Endothelial cell (in vitro differentiated cells): Measurements from ENCODE around the gene ZNF385B. TPM values are rescaled to one million over a fixed set of nuclear protein-coding genes. Genes with fewer than 3 reads are reported as not detected.

Experiments used
- DNase-seq: peaks from one replicate; pipeline ENCODE4 v3.0.0; 2021; ENCODE audit warnings: low spot score
- H3K27ac Mint-ChIP-seq: one replicate; pipeline ENCODE4 v1.8.0; 2021; ENCODE audit warnings: mixed read lengths, inconsistent platforms; ENCODE audit not compliant: unreplicated experiment
- H3K27me3 Mint-ChIP-seq: one replicate; pipeline ENCODE4 v1.8.0; 2021; ENCODE audit warnings: mild to moderate bottlenecking, moderate library complexity, mixed read lengths, inconsistent platforms; ENCODE audit not compliant: unreplicated experiment
- H3K36me3 Mint-ChIP-seq: one replicate; pipeline ENCODE4 v1.8.0; 2021; ENCODE audit warnings: mild to moderate bottlenecking, low read depth, mixed read lengths, inconsistent platforms; ENCODE audit not compliant: unreplicated experiment
- H3K4me1 Mint-ChIP-seq: one replicate; pipeline ENCODE4 v1.8.0; 2021; ENCODE audit warnings: mild to moderate bottlenecking, mixed read lengths, inconsistent platforms; ENCODE audit not compliant: unreplicated experiment
- H3K4me3 Mint-ChIP-seq: one replicate; pipeline ENCODE4 v1.8.0; 2021; ENCODE audit warnings: mild to moderate bottlenecking, mixed read lengths, inconsistent platforms; ENCODE audit not compliant: unreplicated experiment
- H3K9me3 Mint-ChIP-seq: one replicate; pipeline ENCODE4 v1.8.0; 2021; ENCODE audit warnings: mixed read lengths, inconsistent platforms; ENCODE audit not compliant: unreplicated experiment
- total RNA-seq: library from RNA; stranded (reverse); fragmentation: NEBNext Ultra II Directional; extraction: Animal tissue kit (Norgen Biotek cat#: 25700); gene quantifications from one replicate; pipeline ENCODE4 v1.2.1, GENCODE V29; 2021; ENCODE audit not compliant: unreplicated experiment
- TF ChIP-seq, protein P1 (sequence below): fragments of 200-600 bp; sonication (generic); IDR thresholded peaks from one replicate; pipeline ENCODE4 v1.5.0; 2021; ENCODE audit warnings: antibody characterized with exemption; ENCODE audit not compliant: unreplicated experiment

Gene ZNF385B
- total RNA-seq, 1 donor from 2014 or later, result 0.49 TPM

- peaks cover 4% of the 10 kb centered on the region for H3K36me3 Mint-ChIP-seq
- H3K27ac Mint-ChIP-seq, result no peak overlapping the region
- no peaks in the 10 kb centered on the region for H3K9me3 Mint-ChIP-seq
- no peak overlapping the region for H3K4me3 Mint-ChIP-seq
- no peak for DNase-seq
- no peaks in the 10 kb centered on the region for H3K27me3 Mint-ChIP-seq
- H3K4me1 Mint-ChIP-seq, result peaks cover 9% of the 10 kb centered on the region
- TF ChIP-seq, protein P1, sequence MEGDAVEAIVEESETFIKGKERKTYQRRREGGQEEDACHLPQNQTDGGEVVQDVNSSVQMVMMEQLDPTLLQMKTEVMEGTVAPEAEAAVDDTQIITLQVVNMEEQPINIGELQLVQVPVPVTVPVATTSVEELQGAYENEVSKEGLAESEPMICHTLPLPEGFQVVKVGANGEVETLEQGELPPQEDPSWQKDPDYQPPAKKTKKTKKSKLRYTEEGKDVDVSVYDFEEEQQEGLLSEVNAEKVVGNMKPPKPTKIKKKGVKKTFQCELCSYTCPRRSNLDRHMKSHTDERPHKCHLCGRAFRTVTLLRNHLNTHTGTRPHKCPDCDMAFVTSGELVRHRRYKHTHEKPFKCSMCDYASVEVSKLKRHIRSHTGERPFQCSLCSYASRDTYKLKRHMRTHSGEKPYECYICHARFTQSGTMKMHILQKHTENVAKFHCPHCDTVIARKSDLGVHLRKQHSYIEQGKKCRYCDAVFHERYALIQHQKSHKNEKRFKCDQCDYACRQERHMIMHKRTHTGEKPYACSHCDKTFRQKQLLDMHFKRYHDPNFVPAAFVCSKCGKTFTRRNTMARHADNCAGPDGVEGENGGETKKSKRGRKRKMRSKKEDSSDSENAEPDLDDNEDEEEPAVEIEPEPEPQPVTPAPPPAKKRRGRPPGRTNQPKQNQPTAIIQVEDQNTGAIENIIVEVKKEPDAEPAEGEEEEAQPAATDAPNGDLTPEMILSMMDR, result no peak
Measured at GRCh38 chr2:179764710-179765109, 96.7 kb downstream of the ZNF385B start.

DNA sequence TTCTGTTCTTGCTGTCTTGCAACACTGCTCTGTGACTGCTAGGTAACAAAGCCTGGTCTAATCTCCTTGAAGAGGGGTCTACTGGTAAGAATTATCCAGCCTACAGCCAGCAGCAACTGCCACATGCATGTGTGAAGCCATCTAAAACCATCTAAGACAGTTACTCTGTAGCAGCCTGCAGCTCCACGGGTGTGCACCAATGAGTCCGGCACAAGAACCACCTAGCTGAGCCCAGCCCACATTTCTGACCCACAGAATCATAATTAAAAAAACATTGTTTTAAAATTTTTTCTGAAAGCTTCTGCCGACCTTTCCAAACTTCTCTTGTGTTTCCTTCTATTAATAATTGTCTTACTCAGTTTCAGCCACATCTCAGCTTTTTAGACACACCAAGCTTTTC, 102.8 kb downstream of the ZNF385B start:
- Mint-ChIP-seq H3K27ac (no peak overlapping the region), H3K4me3 (no peak overlapping the region), H3K27me3 (peaks cover 2% of the 10 kb centered on the region), H3K9me3 (no peaks in the 10 kb centered on the region), H3K36me3 (peaks cover 8% of the 10 kb centered on the region), H3K4me1 (peaks cover 16% of the 10 kb centered on the region)
- no peak for DNase-seq
- TF ChIP-seq, protein P1, result no peak

DNA sequence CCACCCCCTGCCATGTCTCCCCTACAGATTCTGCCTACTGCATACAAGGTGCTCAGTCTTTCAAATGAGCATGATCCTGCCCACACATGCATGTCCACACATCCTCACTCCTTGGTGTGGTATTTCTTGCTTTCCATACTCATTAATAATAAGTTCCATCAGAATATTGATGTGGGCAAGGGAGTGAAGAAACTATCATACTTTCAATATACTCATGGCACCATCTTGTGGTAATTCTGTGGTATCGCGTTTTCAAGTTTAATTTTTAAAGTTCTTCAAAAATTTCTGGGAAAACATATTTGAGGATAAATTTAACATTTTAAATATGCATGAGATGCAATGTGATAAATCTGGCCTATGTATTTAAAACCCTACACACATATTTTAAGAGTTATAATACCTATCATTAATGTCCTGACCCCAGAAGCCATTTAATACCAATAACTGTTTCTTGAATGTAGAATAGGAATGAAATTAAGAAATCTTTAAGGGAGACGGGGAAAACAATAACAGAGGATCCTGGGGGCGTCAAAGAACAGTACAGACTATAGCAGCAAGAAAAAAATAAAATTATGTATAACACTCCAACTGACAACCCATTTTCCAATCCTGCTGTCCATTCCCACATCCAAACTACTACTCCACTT, 110.1 kb downstream of the ZNF385B start:
- DNase-seq, result no peak
- TF ChIP-seq, protein P1, result peak; percentile 80
- H3K4me3 Mint-ChIP-seq, result no peak overlapping the region
- no peaks in the 10 kb centered on the region for H3K9me3 Mint-ChIP-seq
- no peaks in the 10 kb centered on the region for H3K36me3 Mint-ChIP-seq
- H3K27ac Mint-ChIP-seq, result no peak overlapping the region
- H3K4me1 Mint-ChIP-seq, result no peaks in the 10 kb centered on the region
- peaks cover 3% of the 10 kb centered on the region for H3K27me3 Mint-ChIP-seq

DNA sequence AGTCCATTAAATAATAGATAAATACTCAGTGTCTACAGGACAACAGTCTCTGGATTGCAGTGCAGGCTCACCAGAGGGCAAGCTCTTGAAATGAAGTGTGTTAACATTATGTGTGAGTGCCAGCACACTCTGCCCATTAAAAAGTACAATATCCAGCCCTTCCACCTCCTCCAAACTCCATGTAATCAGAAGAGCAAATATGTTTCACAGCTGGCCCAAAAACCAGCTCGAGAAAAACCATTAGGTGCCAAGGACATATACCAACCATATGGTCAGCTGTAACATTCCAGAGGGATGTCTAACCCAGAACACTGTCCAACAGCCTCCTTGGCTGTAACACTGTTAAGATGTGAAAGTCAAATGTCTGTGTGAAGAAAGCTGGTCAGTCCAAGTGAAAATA, 112.2 kb downstream of the ZNF385B start:
- H3K4me3 Mint-ChIP-seq, result no peak overlapping the region
- TF ChIP-seq, protein P1, result no peak
- H3K4me1 Mint-ChIP-seq, result no peaks in the 10 kb centered on the region
- no peak for DNase-seq
- no peak overlapping the region for H3K27ac Mint-ChIP-seq
- H3K36me3 Mint-ChIP-seq, result no peaks in the 10 kb centered on the region
- peaks cover 1% of the 10 kb centered on the region for H3K27me3 Mint-ChIP-seq
- no peaks in the 10 kb centered on the region for H3K9me3 Mint-ChIP-seq

- no peak overlapping the region for H3K27ac Mint-ChIP-seq
- H3K4me3 Mint-ChIP-seq, result no peak overlapping the region
- DNase-seq, result no peak
- H3K9me3 Mint-ChIP-seq, result no peaks in the 10 kb centered on the region
- H3K27me3 Mint-ChIP-seq, result peaks cover under 1% of the 10 kb centered on the region
- no peaks in the 10 kb centered on the region for H3K36me3 Mint-ChIP-seq
- H3K4me1 Mint-ChIP-seq, result no peaks in the 10 kb centered on the region
- TF ChIP-seq, protein P1, result no peak
Measured at GRCh38 chr2:179746981-179747380, 114.4 kb downstream of the ZNF385B start.
